ENCODE measurements around the gene KRTAP1-1.
"Not testable (repeated sequence)": the region's sequence is repeated elsewhere in the genome, so short reads cannot be mapped to it uniquely, and the experiment has no call there.

Gene KRTAP1-1

DNA sequence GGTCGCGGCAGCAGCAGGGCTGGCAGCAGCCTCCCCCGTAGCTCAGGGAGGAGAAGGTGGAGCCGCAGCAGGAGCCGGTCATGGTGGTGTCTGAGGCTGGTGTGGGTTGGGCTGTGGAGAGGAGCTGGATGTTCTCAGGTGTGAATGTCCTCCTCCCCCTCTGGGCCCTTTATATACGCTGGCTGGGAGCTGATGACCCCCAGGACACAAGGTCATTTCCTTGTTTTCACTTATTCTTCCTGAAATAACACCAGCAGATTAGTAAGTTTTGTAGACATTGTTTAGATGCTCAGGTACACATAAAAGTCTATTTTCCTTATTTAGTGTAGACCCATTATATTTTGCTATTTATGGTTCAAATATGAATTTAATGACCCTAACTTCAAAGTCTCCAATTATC, 13.9 kb upstream of the KRTAP1-1 start, which contains the start of gene KRTAP2-2:
Gene KRTAP2-2, minus strand, starts transcription at position 101 of the 400 bp plus-strand sequence. Its CDS starts 19 bp downstream, at position 82.
- DNase-seq, result not testable (repeated sequence)

DNA sequence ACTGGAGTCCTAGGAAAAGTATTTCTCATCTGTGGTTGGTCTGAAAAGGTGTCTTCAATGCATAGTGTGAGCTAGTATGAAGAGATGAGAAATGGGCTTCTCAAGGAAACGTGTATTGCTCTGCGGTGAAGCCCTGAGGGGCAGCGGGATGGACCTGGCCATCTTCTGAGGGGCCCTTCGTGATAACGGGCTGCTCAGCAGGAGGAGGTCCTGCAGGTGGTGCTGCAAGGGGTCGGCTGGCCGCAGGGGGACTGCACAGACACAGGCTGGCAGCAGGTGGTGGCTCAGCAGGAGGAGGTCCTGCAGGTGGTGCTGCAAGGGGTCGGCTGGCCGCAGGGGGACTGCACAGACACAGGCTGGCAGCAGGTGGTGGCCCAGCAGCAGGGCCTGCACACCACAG, 13.3 kb upstream of the KRTAP1-1 start:
- not testable (repeated sequence) for DNase-seq

- DNase-seq, result no peak
These were observed 12.8 kb upstream of the KRTAP1-1 start for GRCh38 chr17:41054025-41054424.

DNA sequence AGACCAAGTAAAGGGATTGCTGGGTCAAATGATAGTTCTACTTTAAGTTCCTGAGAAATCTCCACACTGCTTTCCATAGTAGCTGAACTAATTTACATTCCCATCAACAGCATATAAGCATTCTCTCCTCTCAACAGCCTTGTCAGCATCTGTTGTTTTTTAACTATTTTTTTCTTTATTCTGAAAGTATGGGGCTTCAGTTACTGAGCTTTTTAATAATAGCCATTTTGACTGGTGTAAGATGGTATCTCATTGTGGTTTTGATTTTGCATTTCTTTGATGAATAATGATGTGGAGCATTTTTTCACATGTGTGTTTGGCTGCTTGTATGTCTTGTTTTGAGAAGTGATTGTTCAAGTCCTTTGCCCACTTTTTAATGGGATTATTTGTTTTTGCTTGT, 11.3 kb upstream of the KRTAP1-1 start:
- DNase-seq, result no peak

- no peak for DNase-seq
These were observed 7.9 kb upstream of the KRTAP1-1 start for GRCh38 chr17:41049110-41049509.

- no peak for DNase-seq
These were observed 7.2 kb upstream of the KRTAP1-1 start for GRCh38 chr17:41048441-41048840.

GRCh38 chr17:41046735-41047465, 5.7 kb upstream of the KRTAP1-1 start, which contains the start of gene KRTAP2-1:
Gene KRTAP2-1, minus strand, starts transcription at chr17:41047316. Its CDS starts 49 bp downstream, at chr17:41047267.
- not testable (repeated sequence) for DNase-seq

GRCh38 chr17:41042953-41043352, 1.7 kb upstream of the KRTAP1-1 start:
- no peak for DNase-seq

GRCh38 chr17:41037853-41038350, 3.3 kb downstream of the KRTAP1-1 start:
- no peak for DNase-seq

GRCh38 chr17:41034346-41034935, 6.8 kb downstream of the KRTAP1-1 start, which contains the start of gene KRTAP1-3:
Gene KRTAP1-3, minus strand, starts transcription at chr17:41034874. Its CDS starts 53 bp downstream, at chr17:41034821.
- DNase-seq, result not testable (repeated sequence)

DNA sequence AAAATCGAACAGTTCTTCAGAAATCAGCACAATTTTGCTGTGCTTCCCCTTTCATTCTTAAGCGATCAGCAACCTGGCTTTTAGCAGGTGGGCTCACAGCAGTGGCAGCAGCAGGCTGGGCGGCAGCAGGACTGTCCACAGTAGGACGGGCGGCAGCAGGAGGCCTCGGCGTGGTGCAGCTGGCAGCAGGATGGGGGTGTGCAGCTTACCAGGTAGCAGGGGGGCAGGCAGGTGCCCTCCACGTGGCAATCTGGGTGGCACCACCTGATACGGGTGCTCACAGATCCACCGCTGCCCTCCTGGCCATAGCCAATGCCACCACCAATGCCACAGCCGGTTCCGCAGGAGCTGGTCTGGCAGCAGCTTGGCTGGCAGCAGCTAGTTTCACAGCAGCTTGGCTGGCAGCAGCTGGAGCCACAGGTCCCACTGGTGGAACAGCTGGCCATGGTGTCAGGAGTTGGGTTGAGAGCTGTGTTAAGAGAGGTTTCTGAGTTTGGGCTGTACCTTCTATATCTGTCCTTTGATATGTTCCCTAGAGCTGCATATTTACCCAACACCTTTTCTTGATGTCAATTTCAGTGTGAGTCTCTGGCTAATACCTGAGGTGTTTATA, 11.5 kb downstream of the KRTAP1-1 start, which contains the start of gene KRTAP1-4:
Gene KRTAP1-4, minus strand, starts transcription at position 563 of the 613 bp plus-strand sequence. Its CDS starts 117 bp downstream, at position 446.
- DNase-seq, result no peak

DNA sequence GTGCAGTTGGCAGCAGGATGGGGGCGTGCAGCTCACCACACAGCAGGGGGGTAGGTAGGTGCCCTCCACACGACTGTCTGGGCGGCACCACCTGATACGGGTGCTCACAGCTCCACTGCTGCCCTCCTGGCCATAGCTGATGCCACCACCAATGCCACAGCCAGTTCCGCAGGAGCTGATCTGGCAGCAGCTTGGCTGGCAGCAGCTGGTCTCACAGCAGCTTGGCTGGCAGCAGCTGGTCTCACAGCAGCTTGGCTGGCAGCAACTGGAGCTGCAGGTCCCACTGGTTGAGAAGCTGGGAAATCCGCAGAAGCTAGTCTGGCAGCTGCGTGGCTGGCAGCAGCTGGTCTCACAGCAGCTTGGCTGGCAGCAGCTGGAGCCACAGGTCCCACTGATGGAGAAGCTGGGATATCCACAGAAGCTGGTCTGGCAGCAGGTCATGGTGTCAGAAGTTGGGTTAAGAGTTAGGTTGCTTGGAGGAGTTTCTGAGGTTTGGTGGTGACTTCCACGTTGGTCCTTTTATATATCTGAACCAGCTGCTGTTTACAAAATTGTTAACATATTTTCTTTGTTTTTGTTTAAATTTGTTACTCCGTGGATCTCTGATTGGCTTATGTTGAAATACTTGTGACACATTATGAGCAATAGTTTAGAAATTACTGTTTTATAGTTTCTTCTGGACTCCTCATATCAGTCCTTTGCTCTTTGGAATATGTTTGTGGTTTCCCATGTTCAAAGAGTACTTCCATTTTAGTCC, 14.4 kb downstream of the KRTAP1-1 start, which contains the start of gene KRTAP1-5:
Gene KRTAP1-5, minus strand, starts transcription at position 494 of the 757 bp plus-strand sequence. Its CDS starts 53 bp downstream, at position 441.
- DNase-seq, result no peak

DNA sequence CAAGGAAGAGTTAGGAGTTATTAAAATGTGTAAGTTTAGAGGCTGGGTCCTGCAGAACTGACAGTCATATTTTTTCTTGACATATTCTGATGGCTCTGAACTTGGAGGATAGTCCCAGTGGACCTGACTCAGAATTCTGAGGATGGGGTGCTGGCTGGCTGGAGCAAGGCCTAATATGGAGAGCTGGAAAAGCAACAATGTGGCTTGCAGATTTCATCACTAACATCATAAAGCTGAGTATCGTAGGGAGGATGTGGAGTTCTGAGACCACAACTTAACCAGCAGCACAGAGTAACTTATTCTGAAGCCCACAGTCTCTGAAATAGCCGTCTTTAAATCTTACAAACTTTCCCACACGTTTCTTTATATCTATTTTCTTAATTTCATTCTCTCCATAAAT, 16.6 kb downstream of the KRTAP1-1 start:
- DNase-seq, result no peak

- no peak for DNase-seq
These were observed 20.9 kb downstream of the KRTAP1-1 start for GRCh38 chr17:41020336-41020735.

DNA sequence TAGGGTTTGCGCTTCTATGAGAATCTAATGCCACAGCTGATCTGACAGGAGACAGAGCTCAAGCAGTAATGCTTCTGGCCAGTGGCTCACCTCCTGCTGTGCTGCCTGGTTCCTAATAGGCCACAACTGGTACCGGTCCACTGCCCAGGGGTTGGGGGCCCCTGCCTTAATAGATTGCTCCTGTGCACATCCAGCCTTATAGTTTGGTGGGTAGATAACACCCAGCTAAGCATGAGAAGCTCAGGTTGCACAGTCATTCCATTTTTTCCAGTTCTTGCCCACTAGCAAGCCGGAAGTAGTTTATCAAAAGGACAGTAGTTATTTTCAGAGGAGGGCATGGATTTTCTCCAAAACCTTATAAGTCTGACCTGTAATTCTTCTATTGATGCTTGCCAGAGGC, 21.8 kb downstream of the KRTAP1-1 start:
- no peak for DNase-seq

DNA sequence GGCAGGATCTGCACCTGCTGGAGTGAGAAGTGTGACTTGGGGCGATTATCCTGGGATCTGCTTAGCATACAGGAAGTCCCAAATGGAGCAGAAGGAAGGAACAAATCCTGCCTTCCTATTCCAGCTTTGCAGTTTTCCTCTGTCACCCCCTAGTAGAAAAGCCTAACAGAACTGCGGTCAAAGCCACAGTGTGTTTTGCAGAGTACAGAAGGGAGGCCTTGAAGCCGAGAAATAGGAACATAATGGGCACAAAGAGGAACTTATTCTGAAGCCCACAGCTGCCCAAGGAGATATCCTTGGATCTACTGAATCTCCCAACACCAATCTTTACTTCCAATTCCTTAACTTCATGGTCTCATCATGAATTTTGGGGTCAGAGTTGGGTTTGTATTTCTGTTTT, 22.7 kb downstream of the KRTAP1-1 start:
- no peak for DNase-seq

DNA sequence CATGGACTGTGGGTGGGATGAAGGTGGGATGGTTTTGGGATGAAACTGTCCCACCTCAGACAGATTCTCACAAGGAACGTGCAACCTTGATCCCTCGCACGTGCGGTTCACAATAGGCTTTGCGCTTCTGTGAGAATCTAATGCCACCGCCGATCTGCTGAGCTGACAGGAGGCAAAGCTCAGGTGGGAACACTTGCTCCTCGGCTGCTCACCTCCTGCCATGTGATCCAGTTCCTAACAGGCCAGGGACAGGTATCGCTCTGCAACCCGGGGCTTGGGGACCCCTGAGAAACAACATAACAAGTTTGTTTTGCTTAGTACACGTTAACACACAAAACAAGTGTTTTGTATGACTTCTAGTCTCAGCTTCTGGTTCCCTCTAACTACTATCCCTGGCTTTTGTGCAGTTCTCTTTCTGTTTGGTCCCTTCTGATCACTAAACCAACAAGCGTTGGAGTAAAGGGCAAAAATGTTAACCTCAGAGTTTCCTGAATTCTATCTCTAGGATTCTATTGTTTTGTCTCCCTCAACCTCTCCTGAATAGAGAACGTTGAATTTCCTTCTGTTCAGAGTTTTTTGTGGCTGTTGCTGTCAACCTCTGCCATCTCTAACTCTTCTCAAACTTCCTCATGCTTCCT, 24.6 kb downstream of the KRTAP1-1 start:
- no peak for DNase-seq

DNA sequence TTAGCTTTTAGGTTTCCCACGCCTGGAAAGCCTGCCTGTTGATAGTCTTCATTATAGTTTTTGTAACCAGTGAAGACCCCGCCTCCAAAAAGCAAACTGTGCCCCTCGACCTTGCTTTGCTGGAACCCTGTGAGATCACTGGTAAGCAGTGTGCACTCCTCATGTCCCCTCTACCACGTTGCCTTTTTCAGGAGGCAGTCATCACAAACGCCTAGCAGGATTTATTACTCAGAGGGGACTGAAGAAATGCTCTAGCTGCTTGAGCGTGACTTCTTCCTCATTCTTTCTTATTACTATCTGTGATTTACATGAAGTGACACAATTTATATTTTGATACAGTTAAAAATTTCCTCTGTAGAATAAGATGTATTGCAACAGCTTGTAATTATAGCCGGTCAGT, 25.8 kb downstream of the KRTAP1-1 start:
- no peak for DNase-seq

GRCh38 chr17:41013606-41014005, 27.6 kb downstream of the KRTAP1-1 start:
- no peak for DNase-seq

DNA sequence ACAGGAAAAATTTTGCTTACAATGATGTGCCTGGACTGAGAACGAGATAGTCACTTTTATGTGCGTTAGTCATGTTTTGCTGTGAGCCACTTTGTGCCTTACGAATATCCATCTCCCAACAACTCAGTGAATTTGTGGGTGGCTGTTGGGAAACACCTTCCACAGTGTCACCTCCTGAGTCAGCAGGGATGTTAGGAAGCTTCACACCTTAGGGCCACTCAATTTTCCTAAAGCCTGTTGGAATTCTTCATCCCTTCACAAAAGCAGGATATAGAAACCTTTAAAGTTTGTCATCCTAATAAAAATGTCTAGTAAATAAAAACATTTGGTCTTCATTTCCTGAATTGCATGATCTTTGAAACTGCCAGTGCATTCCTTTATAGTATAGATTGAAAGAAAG, 28.1 kb downstream of the KRTAP1-1 start:
- no peak for DNase-seq

DNA sequence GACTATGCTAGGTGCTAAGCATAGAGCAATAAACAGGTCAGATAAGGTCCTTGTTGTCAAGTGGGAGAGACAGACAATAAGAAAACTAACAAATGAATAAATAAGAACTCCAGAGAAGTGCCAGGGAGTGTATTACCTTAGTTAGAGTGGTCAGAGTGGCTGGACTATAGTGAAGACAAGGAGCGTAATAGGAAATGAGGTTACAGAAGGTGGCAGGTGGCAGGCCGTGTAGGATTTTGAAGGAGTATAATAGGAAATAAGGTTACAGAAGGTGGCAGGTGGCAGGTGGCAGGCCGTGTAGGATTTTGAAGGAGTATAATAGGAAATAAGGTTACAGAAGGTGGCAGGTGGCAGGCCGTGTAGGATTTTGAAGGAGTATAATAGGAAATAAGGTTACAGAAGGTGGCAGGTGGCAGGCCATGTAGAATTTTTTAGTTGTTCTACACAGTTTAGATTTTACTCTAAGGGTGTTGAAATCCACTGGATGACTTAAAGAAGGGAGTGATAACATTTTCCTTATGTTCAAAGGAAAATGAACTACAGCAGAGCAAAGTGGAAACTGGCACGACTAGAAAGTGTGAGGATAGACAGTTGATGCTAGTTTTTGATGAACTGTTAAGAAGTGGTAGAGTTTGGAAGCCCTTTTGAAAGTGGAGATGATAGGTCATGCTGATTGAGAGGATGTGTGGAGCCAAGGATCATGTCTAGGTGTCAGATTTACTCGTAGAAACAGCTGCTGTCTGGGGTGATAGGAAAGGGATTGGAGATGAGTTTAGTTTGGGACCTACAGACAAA, 28.7 kb downstream of the KRTAP1-1 start:
- no peak for DNase-seq

All from C1 segment of cervical spinal cord (tissue), 14 donors.